GM12878 (cell line): ENCODE results near the gene DIO1. TPM values are rescaled to one million over a fixed set of nuclear protein-coding genes. Genes with fewer than 3 reads are reported as not detected.
A peak's percentile ranks its signal among the peaks of the same experiment; 100 is the strongest.

Experiments
- ATAC-seq: fragments of 200-7000 bp; cut with Tn5 transposase; 3 replicates; pipeline ENCODE4 v1.9.1; 2020; ENCODE audit warnings: mild to moderate bottlenecking, moderate library complexity
- BruUV-seq: library from RNA; stranded (reverse); fragments of 400-500 nt; replicated peaks from 2 replicates; lab custom pipeline; 2021; lab: Mats Ljungman, UMichigan
- CTCF ChIA-PET: fragments of 300-600 bp; sonication (Branson Sonifier 250); formaldehyde crosslinking; extraction: SDS; loops from one replicate; lab custom pipeline; 2021; ENCODE audit warnings: inconsistent platforms; lab: Yijun Ruan, JAX
- POLR2A ChIA-PET: fragments of 350-600 bp; formaldehyde crosslinking; extraction: SDS; loops from one replicate; lab custom pipeline; 2021; ENCODE audit warnings: inconsistent platforms; lab: Charles Lee
- RAD21 ChIA-PET: fragments of 300-600 bp; sonication (Branson Sonifier 250); formaldehyde crosslinking; loops from one replicate; lab custom pipeline; 2023; ENCODE audit warnings: antibody characterized with exemption; ENCODE audit not compliant: unreplicated experiment; lab: Charles Lee
- SMC1A ChIA-PET: fragments of 300-600 bp; sonication (Branson Sonifier 250); formaldehyde crosslinking; loops from one replicate; lab custom pipeline; 2023; ENCODE audit not compliant: unreplicated experiment, uncharacterized antibody; lab: Charles Lee
- DNase-seq: peaks from one replicate; pipeline ENCODE4 v3.0.0-alpha.2; 2011; ENCODE audit warnings: low read depth, low spot score
- FAIRE-seq: peaks from 3 replicates; lab custom pipeline; 2011; peaks lifted over from hg19 to GRCh38; lab: Jason Lieb, UNC
- H2AFZ ChIP-seq: 2 replicates; pipeline ENCODE4 v1.6.0; 2011; ENCODE audit warnings: low read depth, low read length, control low read depth; ENCODE audit not compliant: control insufficient read depth
- H3K27ac ChIP-seq: 2 replicates; pipeline ENCODE4 v1.5.1; 2011; ENCODE audit warnings: control low read depth; ENCODE audit not compliant: control insufficient read depth, insufficient read depth
- H3K27me3 ChIP-seq, 2 experiments: replicated peaks in 1 of 2; 2 replicates each; pipeline versions ENCODE4 v1.6.0 to v1.6.1; 2011; ENCODE audit warnings: low read length in 1 of 2; ENCODE audit not compliant: control insufficient read depth in 2 of 2, insufficient read depth in 2 of 2
- H3K36me3 ChIP-seq, 2 experiments: 2 replicates each; pipeline ENCODE4 v1.5.1; 2011; ENCODE audit warnings: low read length in 1 of 2; ENCODE audit not compliant: control insufficient read depth in 2 of 2, insufficient read depth in 2 of 2
- H3K4me1 ChIP-seq: 2 replicates; pipeline ENCODE4 v1.6.1; 2011; ENCODE audit warnings: mild to moderate bottlenecking, low read length, moderate library complexity, mixed read lengths; ENCODE audit not compliant: control insufficient read depth, insufficient read depth
- H3K4me2 ChIP-seq: 2 replicates; pipeline ENCODE4 v1.6.0; 2011; ENCODE audit warnings: control low read depth; ENCODE audit not compliant: control insufficient read depth, insufficient read depth
- H3K4me3 ChIP-seq: fragments of 200-600 bp; sonication (generic); 2 replicates; pipeline ENCODE4 v1.5.1; 2016
- H3K79me2 ChIP-seq: 2 replicates; pipeline ENCODE4 v1.6.0; 2011; ENCODE audit warnings: low read length; ENCODE audit not compliant: control insufficient read depth, insufficient read depth
- H3K9ac ChIP-seq: 2 replicates; pipeline ENCODE4 v1.8.0; 2011; ENCODE audit warnings: low read length, control low read depth, mixed read lengths; ENCODE audit not compliant: control insufficient read depth, insufficient read depth
- H3K9me3 ChIP-seq: replicated peaks from 3 replicates; pipeline ENCODE4 v1.5.1; 2011; ENCODE audit warnings: mild to moderate bottlenecking, low read length; ENCODE audit not compliant: control insufficient read depth, insufficient read depth
- H4K20me1 ChIP-seq: 2 replicates; pipeline ENCODE4 v1.6.0; 2011; ENCODE audit not compliant: control insufficient read depth, insufficient read depth
- HCFC1 ChIP-seq: fragments of 150-350 bp; IDR thresholded peaks from 2 replicates; pipeline ENCODE4 v1.6.1; 2014; ENCODE audit warnings: low read length
- SKIL ChIP-seq: fragments of 450-650 bp; IDR thresholded peaks from 2 replicates; pipeline ENCODE4 v1.6.1; 2017; ENCODE audit warnings: mild to moderate bottlenecking, low read depth, inconsistent platforms; ENCODE audit not compliant: poor library complexity, severe bottlenecking
- WGBS: methylation state at CpG from one replicate; pipeline ENCODE4 v1.1.6; 2016; ENCODE audit warnings: low lambda C conversion rate; ENCODE audit not compliant: insufficient replicate concordance, insufficient coverage; ENCODE audit errors: missing lambda C conversion rate; 5-methylcytosine and 5-hydroxymethylcytosine counted together
- in situ Hi-C: fragments of 300-500 bp; cut with MboI; formaldehyde crosslinking; loops from 9 replicates; pipeline ENCODE4 v1.14.3; 2018; ENCODE audit warnings: mixed read lengths
- intact Hi-C: fragments of 100-400 bp; cut with micrococcal nuclease; formaldehyde crosslinking; loops from one replicate; pipeline ENCODE4 v1.14.2; 2022; ENCODE audit not compliant: unreplicated experiment
- polyA plus RNA-seq, 11 experiments: library from polyadenylated mRNA; depleted of rRNA in 4 of 11; unstranded in 6 of 11; stranded (reverse) in 5 of 11; fragments of >200 nt; fragmentation: Nextera tagmentation in 4 of 11; fragmentation: Illumina TruSeq in 1 of 11; extraction: Ambion mirVana in 4 of 11; extraction: Trizol in 1 of 11; gene quantifications; 1 replicate in 1 of 11; 2 replicates in 10 of 11; pipeline versions ENCODE4 v1.2.1 to v1.2.3, GENCODE V29; 2011 to 2016; ENCODE audit warnings: inconsistent platforms in 2 of 11, missing spikeins in 2 of 11, low read depth in 1 of 11
- total RNA-seq, 4 experiments: library from RNA; depleted of rRNA in 3 of 4; stranded (reverse); fragments of >200 nt in 3 of 4; fragmentation: Illumina TruSeq in 1 of 4; extraction: Trizol in 1 of 4; gene quantifications; 2 replicates each; pipeline versions ENCODE4 v1.2.1 to v1.2.3, GENCODE V29; 2013 to 2021

The DIO1 gene
- total and polyA plus RNA-seq, 10 of the 15 experiments (the other 5 are each of a cell fraction or from before 2014, with no cell fraction given), result 0.11 to 0.26 (median 0.12) TPM; not detected in 6

- no peak for TF ChIP-seq HCFC1
Measured at GRCh38 chr1:53942127-53942957, 48.4 kb downstream of the DIO1 start (continued).

GRCh38 chr1:53943090-53943489 is 49.1 kb downstream of the DIO1 start:
- Histone ChIP-seq H3K9me3 (no peaks in the 10 kb centered on the region; the same call in 2 of the 3 replicates), H2AFZ (no peak overlapping the region), H4K20me1 (no peaks in the 10 kb centered on the region), H3K79me2 (peaks cover 45% of the 10 kb centered on the region)
- POLR2A ChIA-PET, result interaction anchor here (1.2 to 3.8 kb wide), 4 partner anchors 9 to 110 kb away, joined by 4 to 32 read pairs (median 10); partner anchors contain the start of genes TCEANC2 and TMEM59
- in situ Hi-C loops, result loop anchor here (5.0 kb wide), 1 partner anchor 51 kb away; the partner anchor contains the start of gene DIO1
- no peak for ATAC-seq
- no TSS peak for BruUV-seq
- intact Hi-C loops, result no loop called here
- RAD21 ChIA-PET, result interaction anchor here (9.4 kb wide), 1 partner anchor 82 kb away, joined by 73 read pairs; no protein-coding TSS in a partner anchor
- TF ChIP-seq SKIL, result no peak
- TF ChIP-seq, all 136 proteins: peak for 0
- Histone ChIP-seq H3K27me3 (no peaks in the 10 kb centered on the region), H3K9ac (no peak overlapping the region), H3K27ac (no peak overlapping the region), H3K36me3 (no peaks in the 10 kb centered on the region), H3K4me1 (peaks cover 3% of the 10 kb centered on the region; the same call in 1 of the 2 replicates), H3K4me3 (no peak overlapping the region), H3K4me2 (peak overlapping the region; percentile 34)
- no peak for FAIRE-seq
- 89% methylated on average over 6 of the region's 6 CpGs for WGBS
- CTCF ChIA-PET, result interaction anchor here (3.4 to 4.0 kb wide), 2 partner anchors 16 to 83 kb away, joined by 18 to 23 read pairs; no protein-coding TSS in a partner anchor
- SMC1A ChIA-PET, result interaction anchor here (0.9 to 1.5 kb wide), 4 partner anchors 13 to 56 kb away, joined by 3 to 6 read pairs (median 4); no protein-coding TSS in a partner anchor
- no peak for DNase-seq
